GM12878 (cell line): ENCODE data around the gene PTPRD. TPM values are rescaled to one million over a fixed set of nuclear protein-coding genes. Genes with fewer than 3 reads are reported as not detected.

ENCODE experiments used
- ATAC-seq: fragments of 200-7000 bp; cut with Tn5 transposase; 3 replicates; pipeline ENCODE4 v1.9.1; 2020; ENCODE audit warnings: mild to moderate bottlenecking, moderate library complexity
- BruUV-seq: library from RNA; stranded (reverse); fragments of 400-500 nt; replicated peaks from 2 replicates; lab custom pipeline; 2021; lab: Mats Ljungman, UMichigan
- CTCF ChIA-PET: fragments of 300-600 bp; sonication (Branson Sonifier 250); formaldehyde crosslinking; extraction: SDS; loops from one replicate; lab custom pipeline; 2021; ENCODE audit warnings: inconsistent platforms; lab: Yijun Ruan, JAX
- POLR2A ChIA-PET: fragments of 350-600 bp; formaldehyde crosslinking; extraction: SDS; loops from one replicate; lab custom pipeline; 2021; ENCODE audit warnings: inconsistent platforms; lab: Charles Lee
- RAD21 ChIA-PET: fragments of 300-600 bp; sonication (Branson Sonifier 250); formaldehyde crosslinking; loops from one replicate; lab custom pipeline; 2023; ENCODE audit warnings: antibody characterized with exemption; ENCODE audit not compliant: unreplicated experiment; lab: Charles Lee
- SMC1A ChIA-PET: fragments of 300-600 bp; sonication (Branson Sonifier 250); formaldehyde crosslinking; loops from one replicate; lab custom pipeline; 2023; ENCODE audit not compliant: unreplicated experiment, uncharacterized antibody; lab: Charles Lee
- DNase-seq: peaks from one replicate; pipeline ENCODE4 v3.0.0-alpha.2; 2011; ENCODE audit warnings: low read depth, low spot score
- FAIRE-seq: peaks from 3 replicates; lab custom pipeline; 2011; peaks lifted over from hg19 to GRCh38; lab: Jason Lieb, UNC
- H2AFZ ChIP-seq: 2 replicates; pipeline ENCODE4 v1.6.0; 2011; ENCODE audit warnings: low read depth, low read length, control low read depth; ENCODE audit not compliant: control insufficient read depth
- H3K27ac ChIP-seq: 2 replicates; pipeline ENCODE4 v1.5.1; 2011; ENCODE audit warnings: control low read depth; ENCODE audit not compliant: control insufficient read depth, insufficient read depth
- H3K27me3 ChIP-seq, 2 experiments: replicated peaks in 1 of 2; 2 replicates each; pipeline versions ENCODE4 v1.6.0 to v1.6.1; 2011; ENCODE audit warnings: low read length in 1 of 2; ENCODE audit not compliant: control insufficient read depth in 2 of 2, insufficient read depth in 2 of 2
- H3K36me3 ChIP-seq, 2 experiments: 2 replicates each; pipeline ENCODE4 v1.5.1; 2011; ENCODE audit warnings: low read length in 1 of 2; ENCODE audit not compliant: control insufficient read depth in 2 of 2, insufficient read depth in 2 of 2
- H3K4me1 ChIP-seq: 2 replicates; pipeline ENCODE4 v1.6.1; 2011; ENCODE audit warnings: mild to moderate bottlenecking, low read length, moderate library complexity, mixed read lengths; ENCODE audit not compliant: control insufficient read depth, insufficient read depth
- H3K4me2 ChIP-seq: 2 replicates; pipeline ENCODE4 v1.6.0; 2011; ENCODE audit warnings: control low read depth; ENCODE audit not compliant: control insufficient read depth, insufficient read depth
- H3K4me3 ChIP-seq: fragments of 200-600 bp; sonication (generic); 2 replicates; pipeline ENCODE4 v1.5.1; 2016
- H3K79me2 ChIP-seq: 2 replicates; pipeline ENCODE4 v1.6.0; 2011; ENCODE audit warnings: low read length; ENCODE audit not compliant: control insufficient read depth, insufficient read depth
- H3K9ac ChIP-seq: 2 replicates; pipeline ENCODE4 v1.8.0; 2011; ENCODE audit warnings: low read length, control low read depth, mixed read lengths; ENCODE audit not compliant: control insufficient read depth, insufficient read depth
- H3K9me3 ChIP-seq: replicated peaks from 3 replicates; pipeline ENCODE4 v1.5.1; 2011; ENCODE audit warnings: mild to moderate bottlenecking, low read length; ENCODE audit not compliant: control insufficient read depth, insufficient read depth
- H4K20me1 ChIP-seq: 2 replicates; pipeline ENCODE4 v1.6.0; 2011; ENCODE audit not compliant: control insufficient read depth, insufficient read depth
- BCL11A ChIP-seq: IDR thresholded peaks from 2 replicates; pipeline ENCODE4 v1.6.1; 2011; ENCODE audit warnings: low read depth, low read length
- CBX3 ChIP-seq: fragments of 200-600 bp; sonication (generic); IDR thresholded peaks from 2 replicates; pipeline ENCODE4 v1.6.1; 2016; ENCODE audit warnings: low read depth, borderline replicate concordance
- CREB1 ChIP-seq: IDR thresholded peaks from 2 replicates; pipeline ENCODE4 v1.6.1; 2012; ENCODE audit warnings: low read depth, mild to moderate bottlenecking, inconsistent platforms
- ESRRA ChIP-seq: IDR thresholded peaks from 2 replicates; pipeline ENCODE4 v1.6.1; 2012; ENCODE audit warnings: mild to moderate bottlenecking, low read length, improper control_type of control experiment
- HDAC2 ChIP-seq: fragments of 200-600 bp; sonication (generic); IDR thresholded peaks from 2 replicates; pipeline ENCODE4 v1.6.1; 2017
- JUNB ChIP-seq: IDR thresholded peaks from 2 replicates; pipeline ENCODE4 v1.6.1; 2016; ENCODE audit warnings: antibody characterized with exemption, mild to moderate bottlenecking
- KLF5 ChIP-seq: fragments of 450-650 bp; IDR thresholded peaks from 2 replicates; pipeline ENCODE4 v1.6.1; 2014; ENCODE audit warnings: mild to moderate bottlenecking; ENCODE audit not compliant: partially characterized antibody
- MLLT1 ChIP-seq: fragments of 450-650 bp; IDR thresholded peaks from 2 replicates; pipeline ENCODE4 v1.6.1; 2016; ENCODE audit warnings: mild to moderate bottlenecking
- MYC ChIP-seq: IDR thresholded peaks from 2 replicates; pipeline ENCODE4 v1.6.1; 2011; ENCODE audit warnings: mild to moderate bottlenecking, low read length, moderate library complexity, inconsistent platforms; ENCODE audit not compliant: insufficient read depth, insufficient replicate concordance, insufficient read length, severe bottlenecking
- NR2F1 ChIP-seq: fragments of 450-650 bp; conservative IDR thresholded peaks from 2 replicates; pipeline ENCODE4 v1.6.1; 2017; ENCODE audit warnings: mild to moderate bottlenecking
- POLR2A ChIP-seq: IDR thresholded peaks from 2 replicates; pipeline ENCODE4 v1.6.1; 2011; ENCODE audit warnings: low read depth, mild to moderate bottlenecking, low read length
- RELB ChIP-seq: fragments of 450-650 bp; IDR thresholded peaks from 2 replicates; pipeline ENCODE4 v1.6.1; 2017; ENCODE audit warnings: low read depth, mild to moderate bottlenecking, moderate library complexity
- SP1 ChIP-seq: IDR thresholded peaks from one replicate; pipeline ENCODE4 v1.6.1; 2011; ENCODE audit warnings: low read depth, low read length
- SPI1 ChIP-seq: IDR thresholded peaks from 2 replicates; pipeline ENCODE4 v1.6.1; 2011; ENCODE audit warnings: low read depth, mild to moderate bottlenecking, low read length, moderate library complexity, borderline replicate concordance; ENCODE audit not compliant: insufficient read depth
- TAF1 ChIP-seq: IDR thresholded peaks from 2 replicates; pipeline ENCODE4 v1.6.1; 2011; ENCODE audit warnings: mild to moderate bottlenecking, low read depth, low read length, borderline replicate concordance
- ZNF384 ChIP-seq: IDR thresholded peaks from 2 replicates; pipeline ENCODE4 v1.6.1; 2012; ENCODE audit warnings: low read depth, mild to moderate bottlenecking, low read length, improper control_type of control experiment, borderline replicate concordance
- in situ Hi-C: fragments of 300-500 bp; cut with MboI; formaldehyde crosslinking; loops from 9 replicates; pipeline ENCODE4 v1.14.3; 2018; ENCODE audit warnings: mixed read lengths
- intact Hi-C: fragments of 100-400 bp; cut with micrococcal nuclease; formaldehyde crosslinking; loops from one replicate; pipeline ENCODE4 v1.14.2; 2022; ENCODE audit not compliant: unreplicated experiment
- polyA plus RNA-seq, 11 experiments: library from polyadenylated mRNA; depleted of rRNA in 4 of 11; unstranded in 6 of 11; stranded (reverse) in 5 of 11; fragments of >200 nt; fragmentation: Nextera tagmentation in 4 of 11; fragmentation: Illumina TruSeq in 1 of 11; extraction: Ambion mirVana in 4 of 11; extraction: Trizol in 1 of 11; gene quantifications; 1 replicate in 1 of 11; 2 replicates in 10 of 11; pipeline versions ENCODE4 v1.2.1 to v1.2.3, GENCODE V29; 2011 to 2016; ENCODE audit warnings: inconsistent platforms in 2 of 11, missing spikeins in 2 of 11, low read depth in 1 of 11
- total RNA-seq, 4 experiments: library from RNA; depleted of rRNA in 3 of 4; stranded (reverse); fragments of >200 nt in 3 of 4; fragmentation: Illumina TruSeq in 1 of 4; extraction: Trizol in 1 of 4; gene quantifications; 2 replicates each; pipeline versions ENCODE4 v1.2.1 to v1.2.3, GENCODE V29; 2013 to 2021

The PTPRD gene
- total and polyA plus RNA-seq, 10 of the 15 experiments (the other 5 are each of a cell fraction or from before 2014, with no cell fraction given), result under 0.01 to 0.05 (median 0.01) TPM; not detected in 7

GRCh38 chr9:9223175-9223574, 1389.6 kb downstream of the PTPRD start:
- Histone ChIP-seq H3K4me2 (no peak overlapping the region), H3K27me3 (no peaks in the 10 kb centered on the region), H2AFZ (no peak overlapping the region), H3K36me3 (no peaks in the 10 kb centered on the region), H3K27ac (no peak overlapping the region), H3K9me3 (no peaks in the 10 kb centered on the region), H3K4me1 (no peaks in the 10 kb centered on the region), H3K79me2 (no peaks in the 10 kb centered on the region), H4K20me1 (no peaks in the 10 kb centered on the region), H3K9ac (no peak overlapping the region), H3K4me3 (no peak overlapping the region)
- intact Hi-C loops, result no loop called here
- BruUV-seq, result no TSS peak
- FAIRE-seq (no peak), ATAC-seq (no peak), DNase-seq (no peak)
- SMC1A ChIA-PET, result no interaction called here
- POLR2A ChIA-PET, result no interaction called here
- CTCF ChIA-PET, result no interaction called here
- in situ Hi-C loops, result no loop called here
- RAD21 ChIA-PET, result no interaction called here
- no peak for TF ChIP-seq NR2F1
- TF ChIP-seq MLLT1, result no peak
- TF ChIP-seq CREB1, result no peak
- no peak for TF ChIP-seq BCL11A
- TF ChIP-seq SPI1, result no peak
- TF ChIP-seq KLF5, result no peak
- TF ChIP-seq MYC, result no peak
- TF ChIP-seq POLR2A, result no peak
- TF ChIP-seq JUNB, result no peak
- TF ChIP-seq ZNF384, result no peak
- TF ChIP-seq CBX3, result no peak
- no peak for TF ChIP-seq RELB
- TF ChIP-seq HDAC2, result no peak
- no peak for TF ChIP-seq SP1
- TF ChIP-seq ESRRA, result no peak
- no peak for TF ChIP-seq TAF1
